RWPE1 (cell line): ENCODE measurements around the gene ACBD3.

ENCODE experiments used
- CTCF ChIA-PET: fragments of 350-600 bp; sonication (Branson Sonifier 250); formaldehyde crosslinking; extraction: SDS; loops from one replicate; lab custom pipeline; 2021; lab: Yijun Ruan, JAX
- POLR2A ChIA-PET: fragments of 400-600 bp; formaldehyde crosslinking; extraction: SDS; loops from one replicate; lab custom pipeline; 2020; ENCODE audit warnings: antibody characterized with exemption; ENCODE audit not compliant: low non-redundant PET; lab: Yijun Ruan, JAX
- DNase-seq: peaks from one replicate; pipeline ENCODE4 v3.0.0; 2012; ENCODE audit warnings: low spot score
- H3K27ac ChIP-seq: fragments of 450-650 bp; 2 replicates; pipeline ENCODE4 v1.5.1; 2017
- TF ChIP-seq, protein P1 (sequence below): fragments of 450-650 bp; conservative IDR thresholded peaks from 2 replicates; pipeline ENCODE4 v1.5.1; 2017; ENCODE audit warnings: low read depth, mild to moderate bottlenecking

Gene ACBD3

DNA sequence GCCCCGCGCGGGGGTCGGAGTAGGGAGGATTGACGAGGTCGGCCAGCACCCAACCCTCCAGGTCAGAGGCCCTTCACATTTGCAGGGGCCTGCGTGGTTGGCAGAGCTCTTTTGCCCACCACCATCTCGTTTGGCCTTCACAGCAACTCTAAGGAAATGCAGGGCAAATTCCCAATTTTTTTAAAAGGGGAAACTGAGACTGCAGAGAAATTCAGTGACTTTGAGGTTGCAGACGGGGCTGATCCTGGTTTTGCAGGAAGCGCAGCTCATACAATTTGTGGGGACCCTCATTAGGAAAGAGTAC lies 430 bp upstream of the ACBD3 start:
- CTCF ChIA-PET: interaction anchor here (0.6 to 1.3 kb wide), 2 partner anchors 10 to 433 kb away, joined by 6 to 7 read pairs; no protein-coding TSS in a partner anchor
- H3K27ac ChIP-seq: peak overlapping the region; percentile 89
- no peak for DNase-seq
- TF ChIP-seq, protein P1, sequence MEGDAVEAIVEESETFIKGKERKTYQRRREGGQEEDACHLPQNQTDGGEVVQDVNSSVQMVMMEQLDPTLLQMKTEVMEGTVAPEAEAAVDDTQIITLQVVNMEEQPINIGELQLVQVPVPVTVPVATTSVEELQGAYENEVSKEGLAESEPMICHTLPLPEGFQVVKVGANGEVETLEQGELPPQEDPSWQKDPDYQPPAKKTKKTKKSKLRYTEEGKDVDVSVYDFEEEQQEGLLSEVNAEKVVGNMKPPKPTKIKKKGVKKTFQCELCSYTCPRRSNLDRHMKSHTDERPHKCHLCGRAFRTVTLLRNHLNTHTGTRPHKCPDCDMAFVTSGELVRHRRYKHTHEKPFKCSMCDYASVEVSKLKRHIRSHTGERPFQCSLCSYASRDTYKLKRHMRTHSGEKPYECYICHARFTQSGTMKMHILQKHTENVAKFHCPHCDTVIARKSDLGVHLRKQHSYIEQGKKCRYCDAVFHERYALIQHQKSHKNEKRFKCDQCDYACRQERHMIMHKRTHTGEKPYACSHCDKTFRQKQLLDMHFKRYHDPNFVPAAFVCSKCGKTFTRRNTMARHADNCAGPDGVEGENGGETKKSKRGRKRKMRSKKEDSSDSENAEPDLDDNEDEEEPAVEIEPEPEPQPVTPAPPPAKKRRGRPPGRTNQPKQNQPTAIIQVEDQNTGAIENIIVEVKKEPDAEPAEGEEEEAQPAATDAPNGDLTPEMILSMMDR: no peak
- POLR2A ChIA-PET: no interaction called here

- ChIA-PET POLR2A (interaction anchor here (0.7 to 2.7 kb wide), 2 partner anchors 9 to 57 kb away, joined by 4 to 18 read pairs; no protein-coding TSS in a partner anchor), CTCF (interaction anchor here (0.6 to 5.1 kb wide), 6 partner anchors 12 to 509 kb away, joined by 3 to 45 read pairs (median 5); no protein-coding TSS in a partner anchor)
- no peak for DNase-seq
- TF ChIP-seq, protein P1: no peak
- H3K27ac ChIP-seq: peak overlapping the region; percentile 89
Observed at GRCh38 chr1:226185141-226186036, 1.2 kb downstream of the ACBD3 start.

DNA sequence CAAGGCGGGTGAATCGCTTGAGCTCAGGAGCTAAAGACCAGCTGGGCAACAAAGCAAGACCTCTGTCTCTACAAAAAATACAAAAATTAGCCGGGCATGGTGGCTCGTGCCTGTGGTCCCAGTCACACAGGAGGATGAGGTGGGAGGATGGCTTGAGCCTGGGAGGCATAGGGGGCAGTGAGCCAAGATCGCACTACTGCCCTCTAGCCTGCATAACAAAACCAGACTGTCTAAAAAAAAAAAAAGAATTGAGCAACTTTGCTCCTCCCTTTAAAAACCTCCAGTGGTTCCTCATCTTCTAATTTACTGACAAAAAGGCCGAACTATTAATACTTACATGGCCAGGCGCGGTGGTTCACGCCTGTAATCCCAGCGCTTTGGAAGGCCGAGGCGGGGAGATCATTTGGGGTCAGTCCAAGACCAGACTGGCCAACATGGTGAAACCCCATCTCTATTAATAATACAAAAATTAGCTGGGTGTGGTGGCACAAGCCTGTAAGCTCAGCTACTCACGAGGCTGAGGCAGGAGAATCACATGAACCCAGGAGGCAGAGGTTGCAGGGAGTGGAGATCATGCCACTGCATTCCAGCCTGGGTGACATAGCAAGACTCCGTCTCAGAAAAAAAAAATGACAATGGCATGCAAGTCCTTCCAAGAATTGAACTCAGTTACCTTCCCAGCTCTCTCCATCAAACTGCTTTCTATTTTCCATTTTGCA lies 4.4 kb downstream of the ACBD3 start:
- CTCF ChIA-PET: interaction anchor here (0.6 to 5.1 kb wide), 13 partner anchors 10 to 1453 kb away, joined by 3 to 45 read pairs (median 4); no protein-coding TSS in a partner anchor
- TF ChIP-seq, protein P1: peak; percentile 25; the same call in 1 of the 2 replicates
- peak overlapping the region; percentile 68 for H3K27ac ChIP-seq
- DNase-seq: peak; percentile 76
- POLR2A ChIA-PET: interaction anchor here (0.6 to 2.4 kb wide), 3 partner anchors 27 to 56 kb away, joined by 4 to 16 read pairs (median 7); no protein-coding TSS in a partner anchor

- no peak for DNase-seq
- H3K27ac ChIP-seq: no peak overlapping the region
- CTCF ChIA-PET: interaction anchor here (0.6 to 1.2 kb wide), 3 partner anchors 52 to 250 kb away, joined by 3 to 5 read pairs (median 4); no protein-coding TSS in a partner anchor
- TF ChIP-seq, protein P1: no peak
- POLR2A ChIA-PET: interaction anchor here (0.6 to 1.0 kb wide), 2 partner anchors 18 to 48 kb away, joined by 3 to 6 read pairs; no protein-coding TSS in a partner anchor
Observed at GRCh38 chr1:226176870-226177269, 9.7 kb downstream of the ACBD3 start.

- CTCF ChIA-PET: interaction anchor here (1.2 kb wide), 1 partner anchor 45 kb away, joined by 7 read pairs; no protein-coding TSS in a partner anchor
- TF ChIP-seq, protein P1: no peak
- POLR2A ChIA-PET: no interaction called here
- no peak overlapping the region; the same call in 1 of the 2 replicates for H3K27ac ChIP-seq
- no peak for DNase-seq
Observed at GRCh38 chr1:226172589-226172988, 14.0 kb downstream of the ACBD3 start.

- no peak for DNase-seq
- TF ChIP-seq, protein P1: no peak
- no peak overlapping the region for H3K27ac ChIP-seq
- CTCF ChIA-PET: interaction anchor here (0.6 to 2.1 kb wide), 6 partner anchors 13 to 307 kb away, joined by 3 to 9 read pairs (median 4); no protein-coding TSS in a partner anchor
- POLR2A ChIA-PET: no interaction called here
Observed at GRCh38 chr1:226166341-226166740, 20.2 kb downstream of the ACBD3 start.
